Neural progenitor cell (in vitro differentiated cells): Measurements from ENCODE around the gene C9orf50.

Source experiments
- EZH2 ChIP-seq: fragments of 200-600 bp; sonication (generic); IDR thresholded peaks from 2 replicates; pipeline ENCODE4 v1.6.1; 2017; ENCODE audit warnings: antibody characterized with exemption, mild to moderate bottlenecking, moderate library complexity
- EZH2phosphoT487 ChIP-seq: fragments of 200-600 bp; sonication (generic); IDR thresholded peaks from 2 replicates; pipeline ENCODE4 v1.6.1; 2017; ENCODE audit warnings: antibody characterized with exemption
- TF ChIP-seq, protein P1 (sequence below): fragments of 200-600 bp; sonication (generic); IDR thresholded peaks from 2 replicates; pipeline ENCODE4 v1.5.1; 2017; ENCODE audit warnings: antibody characterized with exemption, mild to moderate bottlenecking

DNA sequence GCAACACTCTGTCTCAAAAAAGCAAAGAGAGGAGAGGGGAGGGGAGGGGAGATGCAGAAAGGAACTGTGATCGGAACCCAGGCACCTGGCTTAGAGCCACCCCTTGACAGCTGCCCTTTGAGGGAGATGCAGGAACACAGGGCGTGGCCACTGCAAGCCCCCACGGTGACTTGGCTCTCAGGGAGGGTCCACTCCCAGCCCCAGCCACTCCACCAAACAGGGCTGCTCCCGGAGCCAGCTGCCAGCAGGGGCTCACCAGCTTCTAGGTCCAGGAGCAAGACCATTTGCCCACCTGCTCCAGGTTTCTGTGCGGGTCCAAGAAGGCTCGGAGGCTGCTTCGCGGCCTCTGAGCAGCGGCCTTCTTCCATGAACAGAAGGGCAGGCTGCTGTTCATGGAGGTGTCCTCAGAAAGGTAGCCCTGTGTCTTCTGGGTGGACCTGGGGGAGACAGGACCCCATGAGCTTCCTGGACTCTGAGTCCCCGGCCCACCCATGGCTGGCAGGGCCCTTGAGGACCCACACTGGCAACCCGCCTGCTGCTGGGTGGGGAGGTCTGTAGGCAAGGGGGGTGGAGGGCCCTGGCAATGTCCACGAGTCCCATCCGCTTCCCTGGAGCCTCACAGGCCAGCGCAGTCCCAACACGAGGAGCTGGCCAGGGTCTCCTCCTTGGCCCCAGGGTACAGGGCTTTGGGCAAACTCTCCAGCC is 7.9 kb downstream of the C9orf50 start:
- TF ChIP-seq, protein P1, sequence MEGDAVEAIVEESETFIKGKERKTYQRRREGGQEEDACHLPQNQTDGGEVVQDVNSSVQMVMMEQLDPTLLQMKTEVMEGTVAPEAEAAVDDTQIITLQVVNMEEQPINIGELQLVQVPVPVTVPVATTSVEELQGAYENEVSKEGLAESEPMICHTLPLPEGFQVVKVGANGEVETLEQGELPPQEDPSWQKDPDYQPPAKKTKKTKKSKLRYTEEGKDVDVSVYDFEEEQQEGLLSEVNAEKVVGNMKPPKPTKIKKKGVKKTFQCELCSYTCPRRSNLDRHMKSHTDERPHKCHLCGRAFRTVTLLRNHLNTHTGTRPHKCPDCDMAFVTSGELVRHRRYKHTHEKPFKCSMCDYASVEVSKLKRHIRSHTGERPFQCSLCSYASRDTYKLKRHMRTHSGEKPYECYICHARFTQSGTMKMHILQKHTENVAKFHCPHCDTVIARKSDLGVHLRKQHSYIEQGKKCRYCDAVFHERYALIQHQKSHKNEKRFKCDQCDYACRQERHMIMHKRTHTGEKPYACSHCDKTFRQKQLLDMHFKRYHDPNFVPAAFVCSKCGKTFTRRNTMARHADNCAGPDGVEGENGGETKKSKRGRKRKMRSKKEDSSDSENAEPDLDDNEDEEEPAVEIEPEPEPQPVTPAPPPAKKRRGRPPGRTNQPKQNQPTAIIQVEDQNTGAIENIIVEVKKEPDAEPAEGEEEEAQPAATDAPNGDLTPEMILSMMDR, result no peak
- TF ChIP-seq EZH2 (no peak), EZH2phosphoT487 (no peak)
